ENCODE data around the gene DRD1. TPM values are rescaled to one million over a fixed set of nuclear protein-coding genes. Genes with fewer than 3 reads are reported as not detected.

DRD1 gene
- polyA plus RNA-seq, 1 of the 3 experiments (the other 2 are of a cell fraction) = not detected

GRCh38 chr5:175485631-175486030, 41.6 kb upstream of the DRD1 start:
- Histone ChIP-seq H3K27me3 (ENCODE audit: insufficient read depth) (no peaks in the 10 kb centered on the region), H4K20me1 (ENCODE audit: insufficient read depth) (peaks cover 54% of the 10 kb centered on the region), H3K36me3 (replicated peaks in 1 of 2; ENCODE audit: control insufficient read depth in 1 of 2, insufficient read depth in 2 of 2, low read length in 1 of 2) (peaks cover 13 to 38% of the 10 kb centered on the region in 2 experiments), H3K4me2 (no peak overlapping the region), H3K79me2 (ENCODE audit: insufficient read depth) (peaks cover 100% of the 10 kb centered on the region), H2AFZ (ENCODE audit: low read depth) (no peak overlapping the region), H3K9me3 (no peaks in the 10 kb centered on the region), H3K4me3 (ENCODE audit: low read depth in 2 of 2, low read length in 1 of 2) (no peak overlapping the region), H3F3A (replicated peaks; ENCODE audit: insufficient read depth) (no peaks in the 10 kb centered on the region), H3K9ac (no peak overlapping the region), H3K9me2 (no peaks in the 10 kb centered on the region), H3K4me1 (ENCODE audit: control insufficient read depth in 1 of 2, insufficient read depth in 2 of 2, low read depth in 1 of 2, low read length in 1 of 2) (peaks cover 0 to 2% of the 10 kb centered on the region in 2 experiments; a peak in 1 of 4 replicates), H3K27ac (ENCODE audit: low read depth in 2 of 2, low read length in 1 of 2) (no peak overlapping the region)
- ChIA-PET CTCF (interaction anchor here (1.2 kb wide), 1 partner anchor 21 kb away, joined by 5 read pairs; no protein-coding TSS in a partner anchor), POLR2A (no interaction called here)
- DNase-seq = no peak
- 98% methylated on average over 6 of the region's 6 CpGs for WGBS (ENCODE audit: low lambda C conversion rate)
- TF ChIP-seq, protein P1, sequence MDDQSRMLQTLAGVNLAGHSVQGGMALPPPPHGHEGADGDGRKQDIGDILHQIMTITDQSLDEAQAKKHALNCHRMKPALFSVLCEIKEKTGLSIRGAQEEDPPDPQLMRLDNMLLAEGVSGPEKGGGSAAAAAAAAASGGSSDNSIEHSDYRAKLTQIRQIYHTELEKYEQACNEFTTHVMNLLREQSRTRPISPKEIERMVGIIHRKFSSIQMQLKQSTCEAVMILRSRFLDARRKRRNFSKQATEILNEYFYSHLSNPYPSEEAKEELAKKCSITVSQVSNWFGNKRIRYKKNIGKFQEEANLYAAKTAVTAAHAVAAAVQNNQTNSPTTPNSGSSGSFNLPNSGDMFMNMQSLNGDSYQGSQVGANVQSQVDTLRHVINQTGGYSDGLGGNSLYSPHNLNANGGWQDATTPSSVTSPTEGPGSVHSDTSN (IDR thresholded peaks at IDR 0.05) = no peak
- TF ChIP-seq USF2 (IDR thresholded peaks at IDR 0.05; ENCODE audit: borderline replicate concordance, low read depth, low read length) (no peak), ELF1 (IDR thresholded peaks at IDR 0.05) (no peak), MEF2A (IDR thresholded peaks at IDR 0.05; ENCODE audit: borderline replicate concordance, low read depth) (no peak), EZH2phosphoT487 (IDR thresholded peaks at IDR 0.05; ENCODE audit: borderline replicate concordance, low read depth) (no peak), TAF1 (IDR thresholded peaks at IDR 0.05; ENCODE audit: borderline replicate concordance, low read depth, low read length) (no peak), FOXJ3 (CRISPR knock-in tag; IDR thresholded peaks at IDR 0.05) (no peak), SIN3A (IDR thresholded peaks at IDR 0.05; ENCODE audit: borderline replicate concordance, low read depth, low read length) (no peak), FOSL2 (IDR thresholded peaks at IDR 0.05; ENCODE audit: borderline replicate concordance, low read depth) (no peak)
- TF ChIP-seq, protein P2, sequence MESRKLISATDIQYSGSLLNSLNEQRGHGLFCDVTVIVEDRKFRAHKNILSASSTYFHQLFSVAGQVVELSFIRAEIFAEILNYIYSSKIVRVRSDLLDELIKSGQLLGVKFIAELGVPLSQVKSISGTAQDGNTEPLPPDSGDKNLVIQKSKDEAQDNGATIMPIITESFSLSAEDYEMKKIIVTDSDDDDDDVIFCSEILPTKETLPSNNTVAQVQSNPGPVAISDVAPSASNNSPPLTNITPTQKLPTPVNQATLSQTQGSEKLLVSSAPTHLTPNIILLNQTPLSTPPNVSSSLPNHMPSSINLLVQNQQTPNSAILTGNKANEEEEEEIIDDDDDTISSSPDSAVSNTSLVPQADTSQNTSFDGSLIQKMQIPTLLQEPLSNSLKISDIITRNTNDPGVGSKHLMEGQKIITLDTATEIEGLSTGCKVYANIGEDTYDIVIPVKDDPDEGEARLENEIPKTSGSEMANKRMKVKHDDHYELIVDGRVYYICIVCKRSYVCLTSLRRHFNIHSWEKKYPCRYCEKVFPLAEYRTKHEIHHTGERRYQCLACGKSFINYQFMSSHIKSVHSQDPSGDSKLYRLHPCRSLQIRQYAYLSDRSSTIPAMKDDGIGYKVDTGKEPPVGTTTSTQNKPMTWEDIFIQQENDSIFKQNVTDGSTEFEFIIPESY (IDR thresholded peaks at IDR 0.05; ENCODE audit: borderline replicate concordance, low read depth) = no peak

- POLR2A ChIA-PET = no interaction called here
- CTCF ChIA-PET = interaction anchor here (1.2 kb wide), 1 partner anchor 20 kb away, joined by 5 read pairs; no protein-coding TSS in a partner anchor
- Histone ChIP-seq H3K27ac (ENCODE audit: low read depth in 2 of 2, low read length in 1 of 2) (no peak overlapping the region), H3K4me1 (ENCODE audit: control insufficient read depth in 1 of 2, insufficient read depth in 2 of 2, low read depth in 1 of 2, low read length in 1 of 2) (peaks cover 0 to 4% of the 10 kb centered on the region in 2 experiments; a peak in 1 of 4 replicates), H3K9me3 (no peaks in the 10 kb centered on the region), H3K4me2 (no peak overlapping the region), H3F3A (replicated peaks; ENCODE audit: insufficient read depth) (no peaks in the 10 kb centered on the region), H3K4me3 (ENCODE audit: low read depth in 2 of 2, low read length in 1 of 2) (no peak overlapping the region), H4K20me1 (ENCODE audit: insufficient read depth) (peaks cover 54% of the 10 kb centered on the region), H2AFZ (ENCODE audit: low read depth) (no peak overlapping the region), H3K9me2 (no peaks in the 10 kb centered on the region), H3K27me3 (ENCODE audit: insufficient read depth) (no peaks in the 10 kb centered on the region), H3K79me2 (ENCODE audit: insufficient read depth) (peaks cover 100% of the 10 kb centered on the region), H3K36me3 (replicated peaks in 1 of 2; ENCODE audit: control insufficient read depth in 1 of 2, insufficient read depth in 2 of 2, low read length in 1 of 2) (peaks cover 15 to 36% of the 10 kb centered on the region in 2 experiments), H3K9ac (no peak overlapping the region)
- 97% methylated on average over 4 of the region's 4 CpGs for WGBS (ENCODE audit: low lambda C conversion rate)
- TF ChIP-seq RXRA (IDR thresholded peaks at IDR 0.05; ENCODE audit: borderline replicate concordance, low read depth) (no peak), TEAD4 (IDR thresholded peaks at IDR 0.05; ENCODE audit: borderline replicate concordance, insufficient read depth) (no peak), ELF1 (IDR thresholded peaks at IDR 0.05) (no peak), YY1 (IDR thresholded peaks at IDR 0.05; ENCODE audit: low read depth) (no peak)
- DNase-seq = no peak
Measured at GRCh38 chr5:175484829-175485228, 40.8 kb upstream of the DRD1 start.

Measured in SK-N-SH (cell line).